RPMI8226 (cell line): Measurements from ENCODE around the gene IQCC.

ENCODE experiments used
- DNase-seq: peaks from one replicate; pipeline ENCODE4 v3.0.0-alpha.2; 2015

Gene IQCC

DNA sequence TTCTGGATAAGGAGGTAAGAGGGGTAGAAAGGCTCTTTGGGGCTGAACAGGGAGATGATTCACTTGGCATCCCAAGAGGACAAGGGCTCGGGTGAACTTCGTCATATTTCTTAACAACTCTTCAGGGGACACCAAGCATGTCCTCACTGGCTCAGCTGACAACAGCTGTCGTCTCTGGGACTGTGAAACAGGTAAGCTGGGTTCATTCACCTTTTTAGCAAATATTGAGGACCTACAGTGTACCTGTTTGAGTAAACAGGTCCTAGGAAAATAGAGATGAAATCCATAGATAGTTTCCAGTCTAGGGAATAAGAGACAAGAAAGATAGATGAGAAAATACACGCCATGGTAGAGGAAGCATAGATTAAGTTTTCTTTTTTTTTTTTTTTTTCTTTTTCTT lies 18.8 kb downstream of the IQCC start:
- DNase-seq = no peak

DNA sequence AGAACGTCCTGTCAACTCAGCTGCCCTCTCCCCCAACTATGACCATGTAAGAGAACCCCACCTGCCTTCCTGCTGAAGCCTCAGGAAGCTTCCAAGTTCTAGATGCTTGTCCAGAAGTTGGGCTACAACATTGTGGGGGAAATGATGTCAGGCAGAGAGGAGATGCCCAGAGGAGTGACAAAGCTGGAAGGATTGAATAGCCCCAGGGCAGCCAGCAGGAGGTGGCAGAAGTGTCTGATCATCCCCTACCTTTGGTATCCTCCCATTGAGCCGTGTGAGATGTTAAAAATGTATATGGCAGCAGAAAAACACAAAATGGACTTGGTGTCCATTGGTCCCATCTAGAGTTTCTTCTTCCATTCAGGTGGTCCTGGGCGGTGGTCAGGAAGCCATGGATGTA lies 23.3 kb downstream of the IQCC start:
- DNase-seq = no peak

DNA sequence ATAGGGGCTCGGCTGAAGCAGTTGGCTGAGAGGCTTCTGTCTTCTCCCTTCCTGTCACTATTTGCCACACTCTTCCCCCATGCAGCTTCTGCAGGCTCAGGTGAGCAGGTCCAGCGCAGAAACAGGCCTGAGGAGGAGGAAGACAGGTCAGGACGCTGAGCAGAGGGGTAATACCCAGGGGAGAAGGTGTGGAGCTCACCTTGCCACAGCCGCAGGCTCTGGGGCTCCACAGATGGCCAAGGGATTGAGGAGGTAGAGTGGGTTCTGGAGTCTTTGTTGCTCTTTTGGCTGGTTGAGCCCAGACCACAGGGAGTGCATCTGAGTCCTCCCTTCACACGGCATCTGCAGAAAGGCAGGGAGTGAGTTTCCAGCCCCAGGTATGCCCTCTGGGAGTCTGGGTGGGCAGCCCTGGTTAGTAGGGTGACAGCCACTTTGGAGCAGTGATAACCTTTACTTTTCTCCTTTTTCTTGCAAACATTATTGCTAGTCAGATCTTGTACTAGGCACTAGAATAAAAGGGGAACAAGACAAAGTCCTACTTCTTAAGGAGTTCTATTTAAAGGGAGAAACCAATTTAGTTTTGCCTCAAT lies 26.5 kb downstream of the IQCC start:
- no peak for DNase-seq

- no peak for DNase-seq
These were observed 27.3 kb downstream of the IQCC start for GRCh38 chr1:32232558-32233304.

GRCh38 chr1:32234792-32235191 lies 29.3 kb downstream of the IQCC start:
- DNase-seq = no peak

GRCh38 chr1:32239337-32239736 lies 33.9 kb downstream of the IQCC start:
- peak; percentile 41 for DNase-seq

DNA sequence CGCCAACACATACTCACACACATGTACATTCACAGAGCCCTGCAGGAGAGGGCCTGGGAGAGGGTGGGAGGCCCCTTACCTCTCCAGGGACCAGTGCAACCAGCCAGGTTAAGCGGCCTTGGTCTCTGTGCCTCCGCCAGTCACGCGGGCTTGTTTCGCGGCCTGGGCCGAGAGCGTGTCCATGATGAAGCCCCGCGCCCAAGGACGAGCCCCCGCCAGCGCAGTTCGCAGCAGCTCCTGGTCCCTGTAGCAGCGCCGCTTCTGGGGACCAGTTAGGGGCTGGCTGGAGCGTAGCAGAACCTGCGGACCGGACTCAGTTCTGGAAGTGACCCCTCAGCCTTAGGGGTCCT lies 34.3 kb downstream of the IQCC start:
- no peak for DNase-seq

GRCh38 chr1:32240140-32240951 lies 34.9 kb downstream of the IQCC start:
- peak; percentile 77 for DNase-seq

DNA sequence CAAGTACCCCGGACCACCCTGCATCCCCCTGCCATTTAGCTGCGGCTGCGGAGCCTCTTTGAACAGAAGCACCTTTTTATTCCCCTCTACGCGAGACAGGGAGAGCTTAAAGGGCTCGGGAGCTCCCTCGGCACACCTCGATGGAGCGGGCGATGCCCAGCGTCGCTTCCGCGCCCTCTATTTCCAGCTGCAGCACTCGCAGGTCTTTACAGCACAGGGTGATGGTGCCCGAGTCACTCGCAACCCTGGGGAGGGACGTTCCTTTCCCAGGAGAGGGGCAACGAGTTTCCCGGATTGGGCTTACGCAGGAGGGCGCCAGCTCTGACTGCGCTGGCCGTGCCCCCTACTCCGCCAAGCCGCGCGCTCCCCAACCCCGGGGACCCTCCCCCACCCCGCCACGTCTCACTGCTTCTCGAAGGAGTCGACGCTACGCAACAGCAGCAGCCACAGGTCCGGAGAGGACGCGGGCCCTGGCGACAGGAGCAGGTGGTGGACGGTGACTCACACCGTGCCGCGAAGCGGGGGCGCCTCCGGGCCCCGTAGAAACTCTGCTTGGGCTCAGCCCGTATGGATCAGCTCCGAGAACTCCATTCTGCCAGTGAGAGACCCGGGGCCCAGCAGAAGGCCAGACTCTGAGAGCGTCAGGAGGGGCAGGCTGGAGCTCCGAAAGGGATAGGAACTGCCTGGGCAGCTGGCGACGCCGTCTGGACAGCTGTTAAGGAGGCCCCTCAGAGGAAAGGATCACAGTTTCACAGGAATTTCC lies 35.7 kb downstream of the IQCC start:
- DNase-seq = peak; percentile 74

DNA sequence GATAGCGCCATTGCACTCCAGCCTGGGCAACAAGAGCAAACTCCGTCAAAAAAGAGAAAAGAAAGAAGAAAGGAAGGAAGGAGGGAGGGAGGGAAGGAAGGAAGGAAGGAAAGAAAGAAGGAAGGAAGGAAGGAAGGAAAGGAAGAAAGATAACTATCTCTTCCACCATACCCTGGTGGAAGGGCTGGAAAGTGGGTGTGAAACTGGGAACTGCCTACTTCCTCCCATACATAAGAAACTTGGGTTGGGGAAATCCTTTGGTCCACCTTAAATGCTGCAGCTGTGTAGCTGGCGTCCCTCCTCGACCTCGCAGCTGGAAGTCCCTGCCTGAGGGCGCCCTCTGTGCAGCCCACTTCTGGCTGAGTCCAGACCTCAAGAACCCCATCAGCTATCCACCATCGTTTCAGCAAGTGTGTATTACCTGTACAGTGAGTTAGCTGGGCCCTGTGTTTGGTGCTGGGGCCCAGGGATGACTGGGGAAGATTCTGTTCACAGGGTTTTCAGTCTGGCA lies 36.9 kb downstream of the IQCC start:
- DNase-seq = peak; percentile 76

DNA sequence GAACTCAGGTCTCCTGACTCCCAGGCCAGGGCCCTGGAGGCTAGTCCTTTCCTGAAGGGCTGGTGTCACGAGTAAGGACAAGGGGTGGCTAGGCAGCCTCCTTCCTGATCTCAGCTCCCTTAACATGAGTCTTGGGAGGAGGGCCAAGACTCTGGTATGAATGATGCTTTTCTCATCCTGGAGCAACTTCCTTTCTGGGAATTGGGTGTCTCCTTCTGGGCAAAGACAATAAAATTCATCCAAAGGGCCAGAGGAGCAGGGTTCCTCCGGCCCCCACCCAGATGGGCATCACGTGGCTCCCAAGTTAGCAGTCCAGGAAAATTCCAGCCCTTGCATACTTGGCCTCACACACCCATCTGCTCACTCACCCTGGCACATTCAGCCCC lies 41.4 kb downstream of the IQCC start, which contains the start of gene FAM167B:
Gene FAM167B (plus strand): TSS at position 335 of the 386 bp plus-strand sequence. CDS start 200 bp downstream, outside the sequence.
- no peak for DNase-seq

DNA sequence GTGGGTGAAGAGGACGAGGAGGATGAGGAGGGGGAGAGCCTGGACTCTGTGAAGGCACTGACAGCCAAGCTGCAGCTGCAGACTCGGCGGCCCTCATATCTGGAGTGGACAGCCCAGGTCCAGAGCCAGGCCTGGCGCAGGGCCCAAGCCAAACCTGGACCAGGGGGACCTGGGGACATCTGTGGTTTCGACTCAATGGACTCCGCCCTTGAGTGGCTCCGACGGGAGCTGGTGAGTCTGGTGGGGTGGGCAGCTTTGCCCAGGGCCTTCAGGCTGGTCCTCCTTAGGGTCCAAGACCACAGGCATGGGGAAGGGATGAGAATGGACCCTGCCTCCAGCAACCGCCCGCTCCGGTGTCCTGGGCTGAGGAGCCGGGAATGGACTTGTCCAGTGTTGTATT lies 42.0 kb downstream of the IQCC start:
- DNase-seq = no peak

GRCh38 chr1:32247983-32248889 lies 42.8 kb downstream of the IQCC start:
- peak; percentile 97 for DNase-seq

DNA sequence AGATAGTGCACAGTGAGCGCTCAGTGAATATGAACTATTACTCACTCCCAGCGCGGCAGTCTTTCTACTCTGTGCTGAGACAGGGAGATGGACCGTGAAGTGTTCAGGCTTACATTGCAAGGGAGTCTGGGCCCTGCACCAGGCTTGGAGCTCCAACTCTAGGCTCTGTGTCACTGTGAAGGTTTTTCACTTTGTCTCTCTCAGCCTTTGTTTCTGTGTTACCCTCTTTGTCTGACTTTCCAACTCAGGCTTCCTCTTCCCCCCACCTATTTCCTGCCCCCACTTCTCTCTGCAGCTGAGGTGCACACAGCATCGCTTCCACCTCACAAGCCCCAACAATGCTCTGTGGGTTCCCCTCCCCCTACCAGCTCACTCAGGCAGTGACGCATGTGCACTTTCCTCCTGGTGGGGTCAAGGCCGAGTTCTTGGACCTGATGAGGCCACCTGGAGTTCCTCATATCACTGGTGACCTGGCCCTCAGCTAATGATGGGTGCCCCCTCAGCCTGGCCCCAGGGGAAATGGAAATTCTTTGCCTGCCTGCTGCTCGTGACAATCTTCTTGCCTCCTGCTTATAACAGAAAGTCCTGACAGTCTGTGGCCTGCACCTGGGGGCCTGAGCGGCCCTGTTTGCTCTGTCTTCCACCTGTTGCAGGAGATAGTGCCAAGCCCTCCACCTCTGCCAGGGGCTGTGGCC lies 44.5 kb downstream of the IQCC start:
- peak; percentile 95 for DNase-seq

- DNase-seq = no peak
These were observed 45.6 kb downstream of the IQCC start, which contains the start of gene LCK for GRCh38 chr1:32250893-32251716. LCK (plus strand) TSS chr1:32251265; CDS start chr1:32274330, 23,065 bp downstream.

GRCh38 chr1:32255072-32256071 lies 49.9 kb downstream of the IQCC start:
- no peak for DNase-seq

- no peak for DNase-seq
These were observed 51.2 kb downstream of the IQCC start for GRCh38 chr1:32256473-32257226.

DNA sequence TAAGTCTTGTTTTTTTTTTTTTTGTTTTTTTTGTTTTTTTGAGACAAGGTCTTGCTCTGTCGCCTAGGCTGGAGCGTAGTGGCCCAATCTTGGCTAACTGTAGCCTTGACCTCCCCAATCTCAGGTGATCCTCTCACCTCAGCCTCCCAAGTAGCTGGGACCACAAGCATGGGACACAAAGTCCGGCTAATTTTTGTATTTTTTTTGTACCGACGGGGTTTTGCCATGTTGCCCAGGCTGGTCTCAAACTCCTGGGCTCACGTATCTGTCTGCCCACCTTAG lies 51.7 kb downstream of the IQCC start:
- DNase-seq = no peak
